Urothelium cell line (cell line): ENCODE results near the gene PICALM.
A peak's percentile ranks its signal among the peaks of the same experiment; 100 is the strongest.

Source experiments
- DNase-seq: peaks from one replicate; pipeline ENCODE4 v3.0.0; 2011; ENCODE audit warnings: low spot score, mixed read lengths
- FAIRE-seq: peaks from 2 replicates; lab custom pipeline; 2011; peaks lifted over from hg19 to GRCh38; lab: Jason Lieb, UNC

The PICALM gene

DNA sequence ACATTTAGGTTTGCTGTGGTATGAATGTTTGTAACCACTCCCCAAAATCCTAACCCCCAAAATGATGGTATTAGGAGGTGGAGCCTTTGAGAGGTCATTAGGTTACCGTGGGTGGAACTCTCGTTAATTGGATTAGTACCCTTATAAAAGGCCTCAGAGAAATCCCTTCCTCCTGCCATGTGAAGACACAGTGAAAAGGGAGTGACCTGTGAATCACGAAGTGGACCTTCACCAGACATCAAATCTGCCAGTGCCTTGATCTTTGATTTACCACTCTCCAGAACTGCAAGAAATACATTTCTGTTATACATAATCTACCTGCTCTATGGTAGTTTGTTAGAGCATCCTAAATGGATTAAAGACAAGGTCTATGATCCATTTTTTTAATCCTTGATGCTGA lies 12.6 kb upstream of the PICALM start:
- DNase-seq, result no peak

DNA sequence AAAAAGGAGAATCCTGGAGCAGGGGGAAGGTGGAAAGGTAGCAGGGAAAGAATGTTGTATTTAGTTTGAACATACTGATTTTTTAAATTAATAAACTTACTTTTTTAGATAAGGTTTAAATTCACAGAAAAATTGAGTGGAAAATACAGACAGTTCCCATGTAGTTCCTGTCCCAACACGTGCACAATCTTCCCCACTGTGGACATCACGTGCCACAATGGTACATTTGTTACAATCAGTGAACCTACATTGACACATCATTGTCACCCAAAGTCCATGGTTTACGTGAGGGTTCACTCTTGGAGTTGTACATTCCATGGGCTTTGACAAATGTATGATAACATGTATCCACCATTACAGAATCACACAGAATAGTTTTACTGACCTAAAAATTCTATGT lies 10.5 kb upstream of the PICALM start:
- no peak for DNase-seq
- no peak for FAIRE-seq

More for the DNA sequence above, 12.6 kb upstream of the PICALM start:
- FAIRE-seq, result no peak

DNA sequence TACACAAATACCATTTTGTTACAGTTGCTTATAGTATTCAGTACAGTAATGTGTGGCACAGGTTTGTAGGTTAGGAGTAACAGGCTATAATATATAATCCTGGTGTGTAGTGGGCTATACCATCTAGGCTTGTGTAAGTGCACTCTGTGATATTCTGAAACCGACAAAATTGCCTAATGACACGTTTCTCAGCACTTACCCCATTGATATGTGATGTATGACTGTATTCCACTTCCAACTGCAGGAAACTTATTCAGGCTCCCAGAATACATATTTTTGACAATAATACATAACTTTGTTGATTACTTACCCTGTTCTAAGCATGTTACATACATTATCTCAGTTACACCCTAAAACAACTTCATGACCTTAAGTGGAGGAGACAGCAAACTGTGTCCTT lies 5.1 kb upstream of the PICALM start:
- DNase-seq (no peak), FAIRE-seq (no peak)

DNA sequence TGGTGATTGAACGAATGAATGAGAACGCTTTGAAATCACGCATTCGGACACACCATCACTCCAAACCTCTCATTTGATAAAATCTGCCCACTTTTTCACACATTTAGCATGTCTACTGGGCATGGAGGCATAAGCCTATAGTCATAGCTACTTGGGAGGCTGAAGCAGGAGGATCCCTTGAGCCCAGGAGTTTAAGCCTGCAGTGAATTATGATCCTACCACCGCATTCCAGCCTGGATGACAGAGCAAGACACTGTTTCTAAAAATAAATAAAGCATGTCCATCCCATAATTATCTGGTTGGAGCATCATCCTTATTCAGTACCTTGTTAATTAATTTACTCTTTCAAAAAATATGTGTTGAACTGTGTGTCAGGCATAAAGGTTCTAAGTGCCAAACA lies 3.3 kb upstream of the PICALM start:
- FAIRE-seq (no peak), DNase-seq (no peak)

- FAIRE-seq, result no peak
- DNase-seq, result no peak
Observed at GRCh38 chr11:86070142-86071056, 1.5 kb upstream of the PICALM start.

GRCh38 chr11:86069408-86070101 lies 671 bp upstream of the PICALM start:
- no peak for FAIRE-seq
- peak; percentile 50 for DNase-seq

GRCh38 chr11:86068138-86068871 lies 579 bp downstream of the PICALM start:
- no peak for FAIRE-seq
- DNase-seq, result peak; percentile 16

DNA sequence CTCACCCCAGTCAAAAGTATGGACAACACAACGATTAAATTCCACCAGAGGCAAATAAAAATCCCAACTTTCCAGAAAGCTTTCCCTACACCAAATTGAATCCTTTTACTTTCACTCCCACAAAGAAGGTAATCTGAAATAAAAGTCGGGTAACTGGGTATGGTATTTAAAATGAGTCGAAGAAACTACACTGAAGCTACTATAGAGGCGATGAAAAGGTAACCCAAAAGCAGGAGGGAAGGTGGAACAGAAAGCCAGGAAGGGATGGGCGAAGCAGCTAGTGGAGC lies 1.1 kb downstream of the PICALM start:
- FAIRE-seq, result no peak
- DNase-seq, result no peak

DNA sequence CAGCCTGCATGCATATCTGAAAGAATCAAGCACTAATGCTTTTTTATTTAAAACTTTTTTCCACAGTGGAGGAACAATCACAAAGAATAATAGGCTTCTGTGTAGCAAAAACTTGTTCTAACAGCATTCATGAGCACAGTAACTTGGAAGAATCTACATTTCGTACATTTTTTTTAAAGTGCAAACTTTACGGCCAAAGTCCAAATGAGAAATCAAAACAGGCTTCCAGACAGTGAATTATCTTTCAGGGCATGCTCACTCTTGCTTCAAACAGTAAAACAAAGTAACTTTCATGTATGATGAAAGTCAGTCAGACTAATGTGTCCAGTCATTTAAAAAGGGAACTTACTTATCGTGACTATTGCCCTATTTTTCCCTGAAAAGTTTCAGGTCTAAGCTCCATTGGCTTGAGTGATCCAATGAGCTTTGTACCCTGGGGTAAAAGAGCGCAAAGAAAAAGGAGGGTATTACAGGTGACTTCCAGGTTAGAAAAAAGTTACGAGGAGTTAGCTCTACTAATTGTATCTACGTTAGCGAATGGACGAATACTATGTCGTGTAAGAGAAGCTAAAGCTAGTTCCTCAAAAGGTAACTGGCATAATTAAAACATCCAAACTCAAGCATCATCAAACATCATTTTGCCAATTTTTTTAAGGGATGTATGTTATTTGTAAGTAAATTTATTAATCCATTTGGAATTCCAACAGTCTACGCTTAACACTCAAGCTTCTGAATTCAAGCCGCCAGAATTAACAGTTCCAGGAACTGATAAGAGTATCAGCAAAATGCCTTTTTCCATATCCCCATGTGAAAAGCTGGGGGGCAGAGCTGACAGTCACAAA lies 1.7 kb downstream of the PICALM start:
- DNase-seq (no peak), FAIRE-seq (no peak)

DNA sequence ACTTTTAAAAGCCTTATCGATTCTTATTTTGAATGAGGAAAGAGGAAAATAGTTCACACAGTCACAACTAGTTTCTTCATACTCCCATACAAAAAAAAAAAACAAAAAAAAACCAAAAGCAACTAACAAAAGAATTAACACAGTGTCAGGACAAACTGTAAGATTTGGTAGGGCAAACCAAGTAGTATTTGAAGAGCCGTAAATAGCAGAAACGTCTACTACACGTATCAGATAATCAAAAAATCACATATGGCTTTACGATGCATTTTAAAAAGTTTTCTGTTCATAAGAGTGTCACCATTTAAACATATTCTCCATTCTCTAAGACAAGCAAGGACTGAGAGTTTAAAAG lies 2.3 kb downstream of the PICALM start:
- DNase-seq, result no peak
- FAIRE-seq, result no peak

DNA sequence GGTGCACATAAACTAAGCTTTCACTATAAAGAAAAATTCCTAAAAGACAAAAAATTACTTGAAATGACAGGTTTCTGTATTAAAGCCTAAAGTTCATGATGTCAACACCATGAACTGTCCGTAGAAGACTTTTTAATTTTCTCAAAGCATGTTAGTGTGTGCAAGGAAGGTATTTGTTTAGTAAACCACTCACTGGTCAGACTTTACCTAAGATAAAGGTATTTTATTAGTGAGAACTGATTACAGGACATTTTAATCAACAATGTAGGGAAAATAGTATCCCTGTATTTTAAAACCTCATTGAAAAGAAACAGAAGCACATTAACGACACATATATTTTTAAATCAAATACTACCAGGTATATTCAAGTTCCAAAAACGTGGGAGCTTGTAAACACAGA lies 2.9 kb downstream of the PICALM start:
- no peak for FAIRE-seq
- no peak for DNase-seq

- no peak for FAIRE-seq
Observed at GRCh38 chr11:86064220-86064803, 4.6 kb downstream of the PICALM start.

GRCh38 chr11:86063536-86063935 lies 5.3 kb downstream of the PICALM start:
- no peak for FAIRE-seq
- DNase-seq, result no peak

More at GRCh38 chr11:86064220-86064803, 4.6 kb downstream of the PICALM start:
- DNase-seq, result no peak

- DNase-seq, result no peak
- no peak for FAIRE-seq
Observed at GRCh38 chr11:86062719-86063118, 6.2 kb downstream of the PICALM start.

GRCh38 chr11:86061483-86062205 lies 7.2 kb downstream of the PICALM start:
- DNase-seq, result no peak

GRCh38 chr11:86060544-86060943 lies 8.3 kb downstream of the PICALM start:
- FAIRE-seq (no peak), DNase-seq (no peak)

More at GRCh38 chr11:86061483-86062205, 7.2 kb downstream of the PICALM start:
- FAIRE-seq, result no peak

GRCh38 chr11:86058360-86058759 lies 10.5 kb downstream of the PICALM start:
- FAIRE-seq (no peak), DNase-seq (no peak)

DNA sequence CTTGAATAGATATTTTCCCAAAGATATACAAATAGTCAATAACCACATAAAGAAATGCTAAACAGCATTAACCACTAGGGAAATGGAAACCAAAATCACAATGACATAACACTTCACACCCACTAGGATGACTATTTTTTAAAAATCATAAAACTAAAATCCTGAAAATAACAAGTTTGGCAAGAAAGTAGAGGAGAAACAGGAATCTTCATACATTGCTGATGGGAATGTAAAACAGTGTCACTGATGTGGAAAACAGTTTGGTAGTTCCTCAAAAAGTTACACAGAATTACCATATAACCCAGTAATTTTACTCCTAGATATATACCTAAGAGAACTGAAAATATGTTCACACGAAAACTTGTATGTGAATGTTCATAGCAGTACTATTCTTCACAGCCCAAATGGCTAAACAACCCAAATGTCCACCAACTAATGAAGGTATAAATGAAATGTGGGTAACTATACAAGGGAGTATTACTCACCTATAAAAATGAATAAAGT lies 12.5 kb downstream of the PICALM start:
- FAIRE-seq, result no peak

More for the DNA sequence above, 12.5 kb downstream of the PICALM start:
- no peak for DNase-seq
